Immature natural killer cell (primary cell): Measurements from ENCODE around the gene ADGRB2. TPM values are rescaled to one million over a fixed set of nuclear protein-coding genes. Genes with fewer than 3 reads are reported as not detected.

ENCODE experiments used
- DNase-seq, 3 donors: peaks; one replicate each; pipeline ENCODE4 v3.0.0; 2022; ENCODE audit warnings: mixed read lengths in 1 of 3
- H3K27ac Mint-ChIP-seq, 6 donors: one replicate each; pipeline ENCODE4 v1.8.0; 2020; ENCODE audit warnings: mixed read lengths in 6 of 6, mild to moderate bottlenecking in 5 of 6, inconsistent platforms in 4 of 6, moderate library complexity in 3 of 6
- H3K27me3 Mint-ChIP-seq, 3 donors: one replicate each; pipeline ENCODE4 v1.8.0; 2020 to 2021; ENCODE audit warnings: low read depth in 3 of 3, mild to moderate bottlenecking in 3 of 3, mixed read lengths in 3 of 3, moderate library complexity in 3 of 3, inconsistent platforms in 1 of 3
- H3K36me3 Mint-ChIP-seq, 3 donors: one replicate each; pipeline ENCODE4 v1.8.0; 2020; ENCODE audit warnings: mixed read lengths in 3 of 3, inconsistent platforms in 2 of 3, mild to moderate bottlenecking in 2 of 3
- H3K4me1 Mint-ChIP-seq, 2 donors: one replicate each; pipeline ENCODE4 v1.8.0; 2020; ENCODE audit warnings: inconsistent platforms in 2 of 2, mild to moderate bottlenecking in 2 of 2, mixed read lengths in 2 of 2, moderate library complexity in 1 of 2
- H3K4me3 Mint-ChIP-seq, 5 donors: one replicate each; pipeline ENCODE4 v1.8.0; 2020; ENCODE audit warnings: mild to moderate bottlenecking in 5 of 5, mixed read lengths in 5 of 5, inconsistent platforms in 3 of 5, moderate library complexity in 3 of 5
- H3K9me3 Mint-ChIP-seq, 6 donors: one replicate each; pipeline ENCODE4 v1.8.0; 2020; ENCODE audit warnings: mild to moderate bottlenecking in 6 of 6, mixed read lengths in 6 of 6, inconsistent platforms in 4 of 6, moderate library complexity in 3 of 6
- polyA plus RNA-seq, 3 donors: library from polyadenylated mRNA; unstranded; fragments of 300-500 nt; fragmentation: Illumina TruSeq; gene quantifications; one replicate each; pipeline ENCODE4 v1.2.3, GENCODE V29; 2021

The ADGRB2 gene
- polyA plus RNA-seq, 3 donors from 2014 or later = 0.36 to 2.1 TPM; not detected in 1

GRCh38 chr1:31705080-31705866 lies 58.9 kb downstream of the ADGRB2 start:
- no peaks in the 10 kb centered on the region for H3K9me3 Mint-ChIP-seq
- H3K36me3 Mint-ChIP-seq = no peaks in the 10 kb centered on the region
- peak; percentile 66 to 70 (median 70) for DNase-seq
- H3K4me1 Mint-ChIP-seq = peaks cover 51 to 61% of the 10 kb centered on the region in 2 donors
- peaks cover 3 to 15% (median 10%) of the 10 kb centered on the region in 3 donors for H3K27me3 Mint-ChIP-seq
- H3K27ac Mint-ChIP-seq = peak overlapping the region in 4 of 6 donors; percentile 12 to 71 (median 28)
- peak overlapping the region; percentile 28 to 73 (median 56) for H3K4me3 Mint-ChIP-seq

GRCh38 chr1:31704271-31705079 lies 59.7 kb downstream of the ADGRB2 start:
- peak overlapping the region in 5 of 6 donors; percentile 7 to 75 (median 29) for H3K27ac Mint-ChIP-seq
- peak overlapping the region; percentile 28 to 73 (median 56) for H3K4me3 Mint-ChIP-seq
- peaks cover 59 to 69% of the 10 kb centered on the region in 2 donors for H3K4me1 Mint-ChIP-seq
- no peaks in the 10 kb centered on the region for H3K36me3 Mint-ChIP-seq
- H3K27me3 Mint-ChIP-seq = peaks cover 4 to 15% (median 13%) of the 10 kb centered on the region in 3 donors
- no peak for DNase-seq
- no peaks in the 10 kb centered on the region for H3K9me3 Mint-ChIP-seq

GRCh38 chr1:31703431-31704270 lies 60.5 kb downstream of the ADGRB2 start, which contains the start of gene COL16A1:
COL16A1 (minus strand) TSS chr1:31704017; CDS start chr1:31702193, 1,824 bp downstream.
- Mint-ChIP-seq H3K27me3 (peaks cover 6 to 17% (median 12%) of the 10 kb centered on the region in 3 donors), H3K27ac (peak within 1 kb of the TSS in 5 of 6 donors; percentile 7 to 75 (median 29))

GRCh38 chr1:31702836-31703404 lies 61.2 kb downstream of the ADGRB2 start:
- Mint-ChIP-seq H3K27ac (peak overlapping the region in 2 of 6 donors; percentile 7 to 18), H3K36me3 (no peaks in the 10 kb centered on the region), H3K27me3 (peaks cover 6 to 18% (median 11%) of the 10 kb centered on the region in 3 donors), H3K4me3 (no peak overlapping the region), H3K9me3 (no peaks in the 10 kb centered on the region), H3K4me1 (peaks cover 59 to 67% of the 10 kb centered on the region in 2 donors)
- no peak for DNase-seq

More at GRCh38 chr1:31703431-31704270, 60.5 kb downstream of the ADGRB2 start, which contains the start of gene COL16A1:
- H3K9me3 Mint-ChIP-seq = no peaks in the 10 kb centered on the region
- peaks cover 62 to 70% of the 10 kb centered on the region in 2 donors for H3K4me1 Mint-ChIP-seq
- DNase-seq = no peak
- H3K4me3 Mint-ChIP-seq = peak within 1 kb of the TSS; percentile 28 to 73 (median 56)
- no peaks in the 10 kb centered on the region for H3K36me3 Mint-ChIP-seq

- Mint-ChIP-seq H3K4me1 (peaks cover 49 to 60% of the 10 kb centered on the region in 2 donors), H3K4me3 (peak overlapping the region in 2 of 5 donors; percentile 1 to 41), H3K9me3 (no peaks in the 10 kb centered on the region), H3K27me3 (peaks cover 8 to 20% (median 11%) of the 10 kb centered on the region in 3 donors), H3K27ac (peak overlapping the region; percentile 7 to 85 (median 57)), H3K36me3 (no peaks in the 10 kb centered on the region)
- peak in 1 of 3 donors; percentile 21 for DNase-seq
Measured at GRCh38 chr1:31701091-31701736, 62.9 kb downstream of the ADGRB2 start.

DNA sequence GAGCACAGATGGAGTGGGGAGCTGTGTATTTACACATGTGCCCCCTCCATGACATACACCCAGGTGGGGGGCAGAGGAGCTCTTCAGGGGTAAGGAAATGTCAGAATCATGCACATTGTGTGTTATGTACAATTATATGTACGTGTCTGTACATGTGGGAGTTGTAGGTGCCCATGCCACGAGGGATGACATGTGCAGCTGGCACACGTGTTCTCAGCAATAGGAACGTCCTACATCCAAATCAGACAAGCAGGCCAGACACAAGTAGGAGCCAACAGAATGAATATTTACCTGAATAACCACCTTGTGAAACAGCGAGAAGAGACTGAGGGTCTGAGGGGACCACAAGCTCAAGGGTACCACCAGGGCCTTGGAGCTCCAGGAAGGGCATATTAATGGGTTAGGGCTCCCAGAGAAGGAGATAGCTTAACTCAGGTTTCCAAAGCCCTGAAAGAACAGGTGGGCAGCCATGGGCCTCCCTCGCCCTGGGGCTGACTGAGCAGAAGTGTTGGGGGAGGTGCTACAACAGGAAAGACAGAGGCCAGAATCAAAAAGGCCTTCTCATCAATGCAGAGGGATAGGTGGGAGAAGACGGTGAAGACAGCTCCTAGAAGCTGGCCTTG lies 63.6 kb downstream of the ADGRB2 start:
- no peak for DNase-seq
- no peaks in the 10 kb centered on the region for H3K36me3 Mint-ChIP-seq
- H3K4me3 Mint-ChIP-seq = peak overlapping the region in 3 of 5 donors; percentile 20 to 41 (median 22)
- no peaks in the 10 kb centered on the region for H3K9me3 Mint-ChIP-seq
- H3K27ac Mint-ChIP-seq = peak overlapping the region; percentile 18 to 85 (median 57)
- peaks cover 8 to 17% (median 11%) of the 10 kb centered on the region in 3 donors for H3K27me3 Mint-ChIP-seq
- H3K4me1 Mint-ChIP-seq = peaks cover 43 to 53% of the 10 kb centered on the region in 2 donors

GRCh38 chr1:31699341-31699891 lies 64.7 kb downstream of the ADGRB2 start:
- Mint-ChIP-seq H3K4me1 (peaks cover 32 to 42% of the 10 kb centered on the region in 2 donors), H3K27me3 (peaks cover 2 to 12% (median 5%) of the 10 kb centered on the region in 3 donors), H3K4me3 (peak overlapping the region; percentile 39 to 79 (median 61))

GRCh38 chr1:31697369-31697984 lies 66.7 kb downstream of the ADGRB2 start:
- H3K4me1 Mint-ChIP-seq = peaks cover 31 to 40% of the 10 kb centered on the region in 2 donors
- no peaks in the 10 kb centered on the region for H3K9me3 Mint-ChIP-seq
- peaks cover 0 to 14% (median 5%) of the 10 kb centered on the region in 3 donors for H3K27me3 Mint-ChIP-seq
- peak overlapping the region in 1 of 5 donors; percentile 55 for H3K4me3 Mint-ChIP-seq
- peak overlapping the region in 2 of 6 donors; percentile 31 to 43 for H3K27ac Mint-ChIP-seq
- no peaks in the 10 kb centered on the region for H3K36me3 Mint-ChIP-seq
- no peak for DNase-seq

More at GRCh38 chr1:31699341-31699891, 64.7 kb downstream of the ADGRB2 start:
- peak overlapping the region; percentile 45 to 90 (median 66) for H3K27ac Mint-ChIP-seq
- H3K36me3 Mint-ChIP-seq = no peaks in the 10 kb centered on the region
- H3K9me3 Mint-ChIP-seq = no peaks in the 10 kb centered on the region
- DNase-seq = peak; percentile 63 to 72 (median 68)

DNA sequence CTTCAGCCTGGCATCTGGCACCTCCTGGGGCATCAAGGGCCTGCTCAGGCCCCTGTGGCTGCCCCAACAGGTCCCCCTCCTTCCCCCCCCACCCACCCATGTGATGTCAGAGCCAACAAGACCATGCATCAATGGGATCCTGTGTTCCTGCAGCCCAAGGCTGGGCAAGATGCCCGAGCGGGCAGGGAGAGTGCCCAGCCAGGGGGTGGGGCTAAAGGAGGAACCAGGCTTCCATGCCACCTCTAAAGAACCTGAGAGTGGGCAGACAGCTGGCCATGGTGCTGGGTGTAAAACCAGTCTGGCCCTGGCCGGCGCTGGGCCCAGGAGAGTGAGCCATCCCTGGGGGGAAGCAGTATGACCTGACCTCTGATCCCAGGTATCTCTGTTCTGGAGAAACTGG lies 67.9 kb downstream of the ADGRB2 start:
- peaks cover 31 to 36% of the 10 kb centered on the region in 2 donors for H3K4me1 Mint-ChIP-seq
- DNase-seq = no peak
- no peak overlapping the region for H3K4me3 Mint-ChIP-seq
- no peak overlapping the region for H3K27ac Mint-ChIP-seq
- H3K36me3 Mint-ChIP-seq = no peaks in the 10 kb centered on the region
- peaks cover 0 to 14% (median 5%) of the 10 kb centered on the region in 3 donors for H3K27me3 Mint-ChIP-seq
- no peaks in the 10 kb centered on the region for H3K9me3 Mint-ChIP-seq

DNA sequence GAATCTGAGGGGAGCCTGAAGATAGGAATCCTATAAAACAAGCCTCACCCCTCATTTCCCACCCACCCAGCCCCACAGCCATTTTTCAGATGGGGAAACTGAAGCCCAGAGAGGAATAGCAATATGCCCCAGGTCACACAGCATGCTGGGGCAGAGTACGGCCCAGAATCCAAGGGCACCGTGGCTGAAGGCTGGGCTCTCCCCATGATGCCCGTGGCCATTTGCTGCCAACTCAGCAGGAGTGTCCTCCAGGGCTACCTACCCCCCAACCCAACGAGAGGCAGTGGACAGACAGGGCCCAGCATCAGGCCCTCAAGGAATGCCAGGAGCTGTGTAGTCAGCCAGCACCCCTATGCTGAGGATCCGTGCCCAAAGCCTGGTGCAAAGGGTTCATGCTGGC lies 68.8 kb downstream of the ADGRB2 start:
- Mint-ChIP-seq H3K27ac (no peak overlapping the region), H3K4me3 (no peak overlapping the region)

DNA sequence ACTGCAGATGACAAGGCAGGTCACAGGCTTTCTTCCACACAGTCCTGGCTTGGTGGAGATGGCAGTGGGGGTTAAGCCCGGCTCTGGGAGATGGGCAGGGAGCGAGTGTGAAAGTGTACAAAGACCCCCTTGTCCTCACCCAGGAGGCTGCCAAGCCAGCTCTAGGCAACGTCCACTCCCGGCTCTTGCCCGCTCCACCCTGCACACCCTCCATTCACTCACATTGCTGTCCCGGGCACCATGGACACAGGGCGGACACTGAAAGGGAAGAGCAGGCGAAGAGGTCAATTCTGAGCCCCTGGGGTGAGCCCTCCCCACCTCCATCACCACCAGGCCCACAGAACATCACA lies 69.2 kb downstream of the ADGRB2 start:
- H3K27ac Mint-ChIP-seq = no peak overlapping the region
- peaks cover 0 to 14% (median 5%) of the 10 kb centered on the region in 3 donors for H3K27me3 Mint-ChIP-seq

More for the DNA sequence above, 68.8 kb downstream of the ADGRB2 start:
- H3K36me3 Mint-ChIP-seq = no peaks in the 10 kb centered on the region
- peaks cover 0 to 14% (median 5%) of the 10 kb centered on the region in 3 donors for H3K27me3 Mint-ChIP-seq
- H3K9me3 Mint-ChIP-seq = no peaks in the 10 kb centered on the region
- DNase-seq = no peak
- H3K4me1 Mint-ChIP-seq = peaks cover 22 to 27% of the 10 kb centered on the region in 2 donors

More for the DNA sequence above, 69.2 kb downstream of the ADGRB2 start:
- no peaks in the 10 kb centered on the region for H3K36me3 Mint-ChIP-seq
- no peak for DNase-seq
- H3K4me3 Mint-ChIP-seq = no peak overlapping the region
- H3K4me1 Mint-ChIP-seq = peaks cover 18 to 23% of the 10 kb centered on the region in 2 donors
- H3K9me3 Mint-ChIP-seq = no peaks in the 10 kb centered on the region
